Nephron progenitor cell (in vitro differentiated cells): Measurements from ENCODE around the gene NOS1AP.

Experiments used
- DNase-seq: peaks from one replicate; pipeline ENCODE4 v3.0.0; 2021
- H3K27ac Mint-ChIP-seq: 2 replicates; pipeline ENCODE4 v1.8.0; 2021; ENCODE audit warnings: mild to moderate bottlenecking, moderate library complexity, mixed read lengths
- H3K27me3 Mint-ChIP-seq: 2 replicates; pipeline ENCODE4 v1.8.0; 2021; ENCODE audit warnings: mild to moderate bottlenecking, low read depth, mixed read lengths; ENCODE audit not compliant: poor library complexity
- H3K36me3 Mint-ChIP-seq: 2 replicates; pipeline ENCODE4 v1.8.0; 2021; ENCODE audit warnings: low read depth, mixed read lengths
- H3K4me1 Mint-ChIP-seq: 2 replicates; pipeline ENCODE4 v1.8.0; 2021; ENCODE audit warnings: mixed read lengths
- H3K4me3 Mint-ChIP-seq: 2 replicates; pipeline ENCODE4 v1.8.0; 2021; ENCODE audit warnings: mild to moderate bottlenecking, moderate library complexity, mixed read lengths
- H3K9me3 Mint-ChIP-seq: 2 replicates; pipeline ENCODE4 v1.8.0; 2021; ENCODE audit warnings: mild to moderate bottlenecking, moderate library complexity, mixed read lengths
- CTCF ChIP-seq: fragments of 200-600 bp; sonication (generic); IDR thresholded peaks from 2 replicates; pipeline ENCODE4 v1.5.0; 2021; ENCODE audit warnings: antibody characterized with exemption

NOS1AP gene

GRCh38 chr1:162305969-162306368, 236.5 kb downstream of the NOS1AP start:
- Mint-ChIP-seq H3K27ac (no peak overlapping the region), H3K36me3 (peaks cover 4% of the 10 kb centered on the region), H3K4me3 (no peak overlapping the region), H3K9me3 (peaks cover 18% of the 10 kb centered on the region), H3K27me3 (peaks cover 4% of the 10 kb centered on the region), H3K4me1 (no peaks in the 10 kb centered on the region)
- no peak for DNase-seq
- TF ChIP-seq CTCF = no peak

- no peak overlapping the region for H3K27ac Mint-ChIP-seq
- peaks cover 20% of the 10 kb centered on the region for H3K9me3 Mint-ChIP-seq
- H3K4me3 Mint-ChIP-seq = no peak overlapping the region
- H3K27me3 Mint-ChIP-seq = peaks cover 13% of the 10 kb centered on the region
- no peak for TF ChIP-seq CTCF
- no peak for DNase-seq
- no peaks in the 10 kb centered on the region for H3K4me1 Mint-ChIP-seq
- peaks cover 4% of the 10 kb centered on the region for H3K36me3 Mint-ChIP-seq
Measured at GRCh38 chr1:162310337-162310736, 240.8 kb downstream of the NOS1AP start.

- TF ChIP-seq CTCF = no peak
- Mint-ChIP-seq H3K36me3 (no peaks in the 10 kb centered on the region), H3K9me3 (peaks cover 5% of the 10 kb centered on the region), H3K27ac (no peak overlapping the region), H3K4me1 (peaks cover under 1% of the 10 kb centered on the region), H3K4me3 (no peak overlapping the region), H3K27me3 (peaks cover 16% of the 10 kb centered on the region)
- DNase-seq = no peak
Measured at GRCh38 chr1:162314206-162314605, 244.7 kb downstream of the NOS1AP start.

GRCh38 chr1:162315673-162316072, 246.2 kb downstream of the NOS1AP start:
- H3K27me3 Mint-ChIP-seq = peaks cover 19% of the 10 kb centered on the region
- TF ChIP-seq CTCF = no peak
- H3K36me3 Mint-ChIP-seq = no peaks in the 10 kb centered on the region
- H3K4me1 Mint-ChIP-seq = peaks cover 10% of the 10 kb centered on the region
- DNase-seq = no peak
- peaks cover 8% of the 10 kb centered on the region for H3K9me3 Mint-ChIP-seq
- H3K27ac Mint-ChIP-seq = no peak overlapping the region
- no peak overlapping the region for H3K4me3 Mint-ChIP-seq

- Mint-ChIP-seq H3K9me3 (peaks cover 8% of the 10 kb centered on the region), H3K4me3 (no peak overlapping the region), H3K4me1 (peaks cover 10% of the 10 kb centered on the region), H3K36me3 (no peaks in the 10 kb centered on the region), H3K27me3 (peaks cover 16% of the 10 kb centered on the region), H3K27ac (no peak overlapping the region)
- no peak for TF ChIP-seq CTCF
- no peak for DNase-seq
Measured at GRCh38 chr1:162316187-162316586, 246.7 kb downstream of the NOS1AP start.

GRCh38 chr1:162317621-162318020, 248.1 kb downstream of the NOS1AP start:
- Mint-ChIP-seq H3K9me3 (peaks cover 8% of the 10 kb centered on the region), H3K27me3 (peaks cover 20% of the 10 kb centered on the region), H3K27ac (no peak overlapping the region), H3K4me3 (no peak overlapping the region), H3K4me1 (peaks cover 10% of the 10 kb centered on the region), H3K36me3 (no peaks in the 10 kb centered on the region)
- no peak for DNase-seq
- no peak for TF ChIP-seq CTCF
